ENCODE results near the gene FCHSD2.

Gene FCHSD2

DNA sequence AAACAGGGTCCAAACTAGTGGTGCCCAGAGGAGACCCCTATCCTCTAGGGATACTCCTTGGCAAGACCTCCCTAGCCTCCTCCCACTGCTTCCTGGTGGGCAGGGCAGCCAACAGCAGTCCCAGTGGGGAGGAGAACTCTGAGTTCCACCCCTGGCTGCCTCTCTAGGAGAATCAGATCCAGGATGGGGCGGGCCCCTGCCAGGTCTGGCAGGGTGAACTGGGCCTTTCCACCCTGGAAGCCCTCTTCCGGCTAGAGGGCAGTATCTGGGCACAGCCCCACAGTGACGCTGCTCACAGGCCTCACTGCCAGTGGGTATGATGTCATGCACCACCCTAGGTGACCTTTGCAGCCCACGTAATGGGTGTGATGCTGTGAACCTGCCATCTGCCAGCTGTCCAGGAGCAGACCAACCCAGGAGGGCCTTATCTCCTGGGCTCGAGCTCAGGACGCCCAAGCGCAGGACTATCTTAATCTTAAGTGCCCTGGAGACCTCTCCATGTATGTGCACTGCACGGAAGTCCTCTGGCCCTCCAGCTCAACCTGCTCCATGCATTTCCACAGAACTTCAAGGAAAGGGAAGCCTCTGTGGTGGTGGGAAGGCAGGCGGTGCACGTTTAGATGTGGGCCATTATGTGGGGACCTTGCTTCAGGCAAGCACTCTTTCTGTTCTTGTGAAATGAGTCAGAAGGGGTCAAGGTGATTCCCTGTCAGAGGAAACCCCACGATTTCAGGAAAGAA lies 31.8 kb upstream of the FCHSD2 start:
- FAIRE-seq, result no peak
- DNase-seq (ENCODE audit: insufficient read length, low spot score), result no peak
- TF ChIP-seq, protein P1, sequence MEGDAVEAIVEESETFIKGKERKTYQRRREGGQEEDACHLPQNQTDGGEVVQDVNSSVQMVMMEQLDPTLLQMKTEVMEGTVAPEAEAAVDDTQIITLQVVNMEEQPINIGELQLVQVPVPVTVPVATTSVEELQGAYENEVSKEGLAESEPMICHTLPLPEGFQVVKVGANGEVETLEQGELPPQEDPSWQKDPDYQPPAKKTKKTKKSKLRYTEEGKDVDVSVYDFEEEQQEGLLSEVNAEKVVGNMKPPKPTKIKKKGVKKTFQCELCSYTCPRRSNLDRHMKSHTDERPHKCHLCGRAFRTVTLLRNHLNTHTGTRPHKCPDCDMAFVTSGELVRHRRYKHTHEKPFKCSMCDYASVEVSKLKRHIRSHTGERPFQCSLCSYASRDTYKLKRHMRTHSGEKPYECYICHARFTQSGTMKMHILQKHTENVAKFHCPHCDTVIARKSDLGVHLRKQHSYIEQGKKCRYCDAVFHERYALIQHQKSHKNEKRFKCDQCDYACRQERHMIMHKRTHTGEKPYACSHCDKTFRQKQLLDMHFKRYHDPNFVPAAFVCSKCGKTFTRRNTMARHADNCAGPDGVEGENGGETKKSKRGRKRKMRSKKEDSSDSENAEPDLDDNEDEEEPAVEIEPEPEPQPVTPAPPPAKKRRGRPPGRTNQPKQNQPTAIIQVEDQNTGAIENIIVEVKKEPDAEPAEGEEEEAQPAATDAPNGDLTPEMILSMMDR (IDR thresholded peaks at IDR 0.05; ENCODE audit: insufficient read depth, missing control alignments), result no peak

DNA sequence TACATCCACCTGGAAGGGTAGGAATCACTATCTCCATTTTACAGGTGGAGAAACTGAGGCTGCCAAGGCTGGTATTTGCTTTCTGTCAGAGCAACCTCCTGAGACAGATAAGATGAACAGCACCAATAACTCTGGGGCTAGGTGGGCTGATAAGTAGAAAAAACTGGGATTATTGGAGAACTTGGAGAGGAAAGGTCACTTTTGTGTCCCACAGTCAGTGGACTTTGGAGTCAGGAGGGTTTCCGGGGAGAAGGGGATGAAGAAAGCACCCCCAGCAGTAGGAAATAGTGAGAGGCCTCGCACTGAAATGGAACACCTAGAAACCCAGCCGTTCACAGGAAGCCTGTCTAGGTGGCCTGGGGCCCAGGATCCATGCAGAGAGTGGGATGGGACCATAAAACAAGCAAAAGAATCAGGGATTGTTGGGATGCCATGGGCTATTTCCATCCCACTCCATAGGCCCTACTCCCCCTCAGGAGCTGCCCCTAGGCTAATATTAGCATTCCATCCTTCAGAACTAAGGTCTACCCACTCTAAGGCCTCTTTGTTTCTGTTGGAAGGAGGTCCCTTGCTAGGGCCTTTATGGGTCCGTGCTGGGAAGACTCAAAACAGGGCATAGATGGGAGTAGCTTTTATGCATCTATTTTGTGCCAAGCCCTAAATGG lies 31.0 kb upstream of the FCHSD2 start:
- no peak for FAIRE-seq
- TF ChIP-seq, protein P1 (IDR thresholded peaks at IDR 0.05; ENCODE audit: insufficient read depth, missing control alignments), result no peak
- DNase-seq (ENCODE audit: insufficient read length, low spot score), result no peak

DNA sequence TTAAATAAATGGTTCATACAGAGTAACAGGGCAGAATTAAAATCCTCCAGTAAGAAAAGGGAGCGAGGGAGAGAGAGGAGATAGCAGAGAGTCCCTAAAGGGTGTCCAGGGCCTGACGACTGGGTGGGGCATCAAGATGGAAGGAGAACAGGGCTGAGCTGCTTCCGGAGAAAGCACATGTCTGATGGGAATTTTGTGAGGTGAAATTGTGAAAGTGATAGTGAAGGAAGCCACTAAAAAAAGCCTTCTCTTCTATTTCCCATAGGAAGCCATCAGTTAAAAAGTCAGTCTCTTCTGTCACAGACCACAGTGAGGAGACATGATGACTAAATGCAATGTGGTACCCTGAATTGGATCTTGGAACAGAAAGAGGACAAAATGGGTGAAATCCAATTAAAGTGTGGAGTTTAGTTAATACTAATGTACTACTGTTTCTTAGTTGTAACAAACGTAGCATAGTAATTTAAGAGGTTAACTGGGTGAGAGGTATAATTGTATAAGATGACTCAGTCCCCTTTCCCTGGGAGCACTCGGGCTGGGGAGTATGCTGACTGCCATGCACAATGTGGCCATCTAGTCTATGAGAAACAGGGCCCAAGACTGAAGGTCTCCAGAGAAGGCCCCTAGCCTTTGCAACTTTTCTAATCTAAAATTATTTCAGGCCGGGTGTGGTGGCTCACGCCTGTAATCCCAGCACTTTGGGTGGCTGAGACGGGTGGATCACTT lies 29.5 kb upstream of the FCHSD2 start:
- DNase-seq (ENCODE audit: insufficient read length, low spot score), result no peak
- no peak for FAIRE-seq
- TF ChIP-seq, protein P1 (IDR thresholded peaks at IDR 0.05; ENCODE audit: insufficient read depth, missing control alignments), result no peak

DNA sequence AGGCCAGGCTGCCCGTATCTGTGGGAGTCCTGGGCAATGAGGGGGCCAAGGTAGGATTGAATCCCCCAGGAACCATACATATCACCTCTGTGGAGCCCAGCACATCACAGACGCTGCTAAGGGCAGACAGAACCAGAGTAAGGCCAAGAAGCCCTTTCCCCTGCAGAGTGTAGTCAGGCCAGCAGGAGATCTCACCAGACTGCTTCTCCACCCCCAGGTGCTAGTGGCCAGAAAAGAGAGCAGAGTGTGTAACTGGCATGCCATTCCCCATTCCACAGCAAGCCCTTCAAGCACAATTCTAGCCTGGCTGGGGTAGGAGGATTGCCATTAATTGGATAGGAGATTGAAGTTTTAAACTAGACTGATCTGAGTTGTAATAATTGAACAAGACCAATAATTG lies 28.0 kb upstream of the FCHSD2 start:
- no peak for FAIRE-seq
- DNase-seq (ENCODE audit: insufficient read length, low spot score), result no peak
- TF ChIP-seq, protein P1 (IDR thresholded peaks at IDR 0.05; ENCODE audit: insufficient read depth, missing control alignments), result no peak

DNA sequence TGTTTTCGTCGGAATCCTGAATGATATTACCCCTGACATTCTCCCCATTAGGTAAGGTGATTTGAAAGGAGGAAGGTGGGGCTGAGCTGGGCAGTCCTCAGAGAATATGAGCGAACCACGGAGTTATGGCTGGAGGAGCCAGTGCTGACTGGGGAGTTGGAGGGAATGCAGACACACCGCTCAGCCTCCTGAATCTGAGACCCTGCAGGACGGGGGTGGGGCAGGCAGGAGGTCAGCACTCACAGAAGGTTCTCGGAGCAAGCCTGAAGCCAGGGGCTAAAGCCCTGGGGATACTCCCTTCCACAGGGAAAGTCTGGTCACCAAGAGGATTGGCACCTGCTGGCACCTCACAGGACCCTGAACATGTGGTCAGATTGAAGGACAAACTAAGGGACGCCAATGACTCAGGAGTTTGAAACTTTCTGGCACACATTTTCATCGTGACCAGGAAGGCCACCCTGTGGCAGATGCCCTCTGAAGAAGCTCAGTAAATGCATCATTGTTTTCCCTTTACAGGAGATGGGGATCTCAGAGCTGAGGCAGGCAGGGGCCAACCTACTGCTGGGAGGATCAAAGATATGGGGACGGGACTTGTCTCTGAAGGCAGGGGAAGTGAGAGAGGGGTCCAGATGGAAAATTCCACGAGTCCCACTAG lies 26.9 kb upstream of the FCHSD2 start:
- TF ChIP-seq, protein P1 (IDR thresholded peaks at IDR 0.05; ENCODE audit: insufficient read depth, missing control alignments), result no peak
- no peak for DNase-seq (ENCODE audit: insufficient read length, low spot score)
- FAIRE-seq, result no peak

DNA sequence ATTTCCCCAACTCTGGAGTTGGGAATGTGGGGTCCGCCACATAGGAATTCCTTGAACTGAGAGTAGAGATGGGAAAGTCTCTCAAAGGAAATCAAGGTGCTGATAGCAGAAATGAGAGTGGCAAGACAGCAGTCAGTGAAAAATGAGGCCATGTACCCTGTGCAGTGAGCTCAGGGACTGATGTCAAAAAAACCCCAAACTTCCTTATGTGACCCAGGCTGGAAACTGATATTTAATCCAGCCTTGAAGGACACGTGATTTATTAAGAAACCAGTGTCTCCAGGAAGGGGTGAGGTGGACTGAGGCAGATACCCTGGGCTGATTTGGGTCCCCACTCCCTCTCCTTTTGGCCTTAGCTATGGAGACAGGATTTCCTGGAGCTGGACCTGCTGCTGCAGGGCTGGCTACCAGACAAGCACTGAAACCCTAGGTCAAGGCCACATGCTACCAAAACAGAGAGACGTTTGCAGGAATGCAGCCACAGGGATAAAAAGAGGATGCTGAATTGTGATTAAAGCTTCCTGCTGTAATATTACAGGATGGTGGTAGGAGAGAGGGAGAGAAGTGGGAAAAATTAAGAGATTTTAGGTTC lies 25.3 kb upstream of the FCHSD2 start:
- TF ChIP-seq, protein P1 (IDR thresholded peaks at IDR 0.05; ENCODE audit: insufficient read depth, missing control alignments), result no peak
- FAIRE-seq, result no peak
- no peak for DNase-seq (ENCODE audit: insufficient read length, low spot score)
